ENCODE results near the gene BCAT1.

Gene BCAT1

GRCh38 chr12:24780697-24781368 is 168.1 kb downstream of the BCAT1 start:
- no peak for TF ChIP-seq CTCF (IDR thresholded peaks at IDR 0.05; ENCODE audit: extremely low read depth, missing control alignments)
- peak; percentile 8 for DNase-seq (ENCODE audit: low spot score)

- DNase-seq (ENCODE audit: low spot score), result peak; percentile 40
- TF ChIP-seq CTCF (IDR thresholded peaks at IDR 0.05; ENCODE audit: extremely low read depth, missing control alignments), result no peak
Measured at GRCh38 chr12:24778486-24779304, 170.2 kb downstream of the BCAT1 start.

- TF ChIP-seq CTCF (IDR thresholded peaks at IDR 0.05; ENCODE audit: extremely low read depth, missing control alignments), result no peak
- no peak for DNase-seq (ENCODE audit: low spot score)
Measured at GRCh38 chr12:24777359-24777758, 171.5 kb downstream of the BCAT1 start.

- DNase-seq (ENCODE audit: low spot score), result no peak
- TF ChIP-seq CTCF (IDR thresholded peaks at IDR 0.05; ENCODE audit: extremely low read depth, missing control alignments), result no peak
Measured at GRCh38 chr12:24776861-24777260, 172.0 kb downstream of the BCAT1 start.

- TF ChIP-seq CTCF (IDR thresholded peaks at IDR 0.05; ENCODE audit: extremely low read depth, missing control alignments), result no peak
- DNase-seq (ENCODE audit: low spot score), result no peak
Measured at GRCh38 chr12:24775073-24775472, 173.8 kb downstream of the BCAT1 start.

GRCh38 chr12:24773996-24774395 is 174.9 kb downstream of the BCAT1 start:
- no peak for TF ChIP-seq CTCF (IDR thresholded peaks at IDR 0.05; ENCODE audit: extremely low read depth, missing control alignments)
- no peak for DNase-seq (ENCODE audit: low spot score)

GRCh38 chr12:24772813-24773212 is 176.1 kb downstream of the BCAT1 start:
- no peak for DNase-seq (ENCODE audit: low spot score)
- TF ChIP-seq CTCF (IDR thresholded peaks at IDR 0.05; ENCODE audit: extremely low read depth, missing control alignments), result no peak
